ENCODE measurements around the gene SCARB1. TPM values are rescaled to one million over a fixed set of nuclear protein-coding genes. Genes with fewer than 3 reads are reported as not detected.

Gene SCARB1
- total and polyA plus RNA-seq, 2 of the 13 experiments (the other 11 are each of a cell fraction or from before 2014, with no cell fraction given): 63.4 to 160 TPM

GRCh38 chr12:124738636-124739467 is 124.8 kb downstream of the SCARB1 start (continued):
- TF ChIP-seq CBFB (CRISPR knock-in tag; IDR thresholded peaks at IDR 0.05): 0 out of 2 replicates have a peak, but pooled peaks have one; percentile 22
- TF ChIP-seq HHEX (CRISPR knock-in tag; IDR thresholded peaks at IDR 0.05): no peak
- no peak for TF ChIP-seq ZNF317 (CRISPR knock-in tag; IDR thresholded peaks at IDR 0.05)
- TF ChIP-seq PLRG1 (conservative IDR thresholded peaks at IDR 0.05): no peak
- peak; percentile 25; the same call in 1 of the 2 replicates for TF ChIP-seq MAX (IDR thresholded peaks at IDR 0.05)
- TF ChIP-seq SOX6 (IDR thresholded peaks at IDR 0.05): no peak
- TF ChIP-seq SOX6 (CRISPR knock-in tag; IDR thresholded peaks at IDR 0.05): peak; percentile 51; the same call in 1 of the 2 replicates
- no peak for TF ChIP-seq ZNF224 (CRISPR knock-in tag; IDR thresholded peaks at IDR 0.05)
- TF ChIP-seq GABPB1 (CRISPR knock-in tag; IDR thresholded peaks at IDR 0.05): peak; percentile 37; the same call in 1 of the 2 replicates
- TF ChIP-seq SMARCC2 (IDR thresholded peaks at IDR 0.05): no peak
- peak; percentile 25; the same call in 1 of the 2 replicates for TF ChIP-seq ETV5 (CRISPR knock-in tag; IDR thresholded peaks at IDR 0.05; ENCODE audit: borderline replicate concordance)
- 0 out of 2 replicates have a peak, but pooled peaks have one; percentile 16 for TF ChIP-seq RXRB (CRISPR knock-in tag; IDR thresholded peaks at IDR 0.05; ENCODE audit: borderline replicate concordance)
- peak; percentile 94 for TF ChIP-seq FOSL2 (CRISPR knock-in tag; IDR thresholded peaks at IDR 0.05)
- no peak for TF ChIP-seq ZNF253 (CRISPR knock-in tag; IDR thresholded peaks at IDR 0.05; ENCODE audit: borderline replicate concordance)
- no peak for TF ChIP-seq HIC2 (CRISPR knock-in tag; IDR thresholded peaks at IDR 0.05; ENCODE audit: low read depth)
- TF ChIP-seq ZBTB39 (CRISPR knock-in tag; IDR thresholded peaks at IDR 0.05): no peak
- TF ChIP-seq ZBTB7A (CRISPR knock-in tag; IDR thresholded peaks at IDR 0.05): no peak
- TF ChIP-seq IRX3 (CRISPR knock-in tag; IDR thresholded peaks at IDR 0.05; ENCODE audit: borderline replicate concordance, low read depth): no peak
- no peak for TF ChIP-seq ZSCAN20 (CRISPR knock-in tag; IDR thresholded peaks at IDR 0.05; ENCODE audit: borderline replicate concordance)
- 0 out of 2 replicates have a peak, but pooled peaks have one; percentile 29 for TF ChIP-seq PHF21A (CRISPR knock-in tag; IDR thresholded peaks at IDR 0.05)
- TF ChIP-seq ZNF121 (CRISPR knock-in tag; IDR thresholded peaks at IDR 0.05): no peak
- no peak for TF ChIP-seq HINFP (CRISPR knock-in tag; IDR thresholded peaks at IDR 0.05; ENCODE audit: low read depth)
- TF ChIP-seq BRD4 (CRISPR knock-in tag; IDR thresholded peaks at IDR 0.05): no peak
- TF ChIP-seq IRF2 (CRISPR knock-in tag; IDR thresholded peaks at IDR 0.05): no peak
- TF ChIP-seq ZNF724P (CRISPR knock-in tag; IDR thresholded peaks at IDR 0.05; ENCODE audit: borderline replicate concordance): no peak
